ENCODE data around the gene MEGF8. TPM values are rescaled to one million over a fixed set of nuclear protein-coding genes. Genes with fewer than 3 reads are reported as not detected.

Gene MEGF8
- total and polyA plus RNA-seq, 5 experiments from 2014 or later: 0.23 to 10.2 (median 0.57) TPM

DNA sequence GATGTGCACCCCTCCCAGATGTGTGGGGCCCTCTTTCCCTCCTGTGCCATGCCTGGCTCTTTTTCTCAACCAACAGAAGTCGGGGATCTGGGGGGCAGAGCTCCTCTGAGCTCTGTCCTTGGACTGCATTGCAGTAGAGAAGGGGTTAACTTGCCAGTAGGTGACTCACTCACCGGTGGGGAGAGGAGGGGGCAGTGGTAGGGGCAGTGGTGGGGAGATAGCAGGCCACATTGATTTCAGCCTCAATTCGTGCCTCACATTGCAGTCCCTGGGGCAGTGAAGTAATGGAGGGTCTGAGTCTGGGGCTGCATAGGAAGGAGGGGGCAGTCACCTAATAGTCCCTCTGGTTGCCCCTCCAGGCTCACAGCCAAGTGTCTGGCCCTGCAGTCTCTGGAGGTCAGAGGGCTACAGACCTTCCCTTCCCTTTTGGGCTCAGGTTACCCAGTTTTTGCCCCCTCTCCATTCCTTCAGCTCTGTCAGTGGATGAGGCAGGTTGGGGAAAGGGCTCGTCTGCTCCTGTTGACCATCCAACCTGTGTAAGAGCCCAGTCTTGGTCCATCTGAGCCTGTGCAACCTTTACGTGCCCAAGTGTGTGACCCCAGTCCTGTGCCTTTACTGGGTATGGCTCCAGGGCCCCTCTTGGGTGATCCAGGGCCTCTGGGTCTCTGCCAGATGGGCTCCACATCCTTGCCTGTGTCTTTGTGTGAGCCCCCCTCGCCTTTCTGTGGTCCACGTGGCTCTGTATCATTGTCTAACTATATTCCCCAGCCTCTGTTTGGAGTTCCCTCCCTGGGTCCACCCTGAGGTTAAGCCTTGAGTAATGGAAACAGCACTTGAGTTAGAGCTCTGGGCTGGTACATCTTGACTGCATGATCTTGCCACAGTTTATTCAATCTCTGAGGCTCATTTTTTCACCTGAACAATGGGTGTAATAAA lies 43.3 kb upstream of the MEGF8 start:
- Mint-ChIP-seq H3K4me1 (peaks cover 36 to 53% (median 41%) of the 10 kb centered on the region in 4 donors), H3K4me3 (peak overlapping the region in 8 of 10 donors; percentile 60 to 87 (median 74)), H3K9me3 (no peaks in the 10 kb centered on the region), H3K27ac (peak overlapping the region in 1 of 10 donors; percentile 94), H3K36me3 (peaks cover 0 to 4% (median 0%) of the 10 kb centered on the region in 3 donors), H3K27me3 (no peaks in the 10 kb centered on the region)
- DNase-seq: peak in 1 of 10 donors; percentile 18
- POLR2A ChIA-PET: interaction anchor here (0.6 to 6.6 kb wide), 10 partner anchors 8 to 161 kb away, joined by 3 to 121 read pairs (median 4); partner anchors contain the start of genes CIC, ERF, GSK3A and POU2F2
- ATAC-seq: no peak

DNA sequence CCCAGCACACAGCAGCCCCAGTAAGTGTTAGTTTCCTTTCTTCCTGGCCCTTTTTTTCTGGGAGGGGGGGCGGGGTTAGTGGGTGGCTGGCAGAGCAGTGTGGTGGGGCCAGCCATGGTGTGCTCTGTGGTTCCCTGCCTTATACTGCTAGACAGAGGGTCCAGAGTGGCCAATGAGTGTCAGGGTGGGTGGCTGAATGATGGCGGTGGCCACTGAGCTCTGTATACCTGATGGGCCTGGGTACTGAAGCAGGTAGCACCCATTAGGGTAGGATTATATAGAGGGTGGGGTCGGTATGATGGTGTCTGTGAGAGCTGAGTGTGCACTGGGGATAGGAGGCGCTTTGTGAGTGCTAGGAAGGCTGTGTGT lies 42.6 kb upstream of the MEGF8 start:
- POLR2A ChIA-PET: interaction anchor here (0.6 to 6.6 kb wide), 8 partner anchors 9 to 150 kb away, joined by 3 to 121 read pairs (median 4); partner anchors contain the start of genes CIC, GSK3A, POU2F2 and PRR19
- H3K4me1 Mint-ChIP-seq: peaks cover 36 to 49% (median 39%) of the 10 kb centered on the region in 4 donors

DNA sequence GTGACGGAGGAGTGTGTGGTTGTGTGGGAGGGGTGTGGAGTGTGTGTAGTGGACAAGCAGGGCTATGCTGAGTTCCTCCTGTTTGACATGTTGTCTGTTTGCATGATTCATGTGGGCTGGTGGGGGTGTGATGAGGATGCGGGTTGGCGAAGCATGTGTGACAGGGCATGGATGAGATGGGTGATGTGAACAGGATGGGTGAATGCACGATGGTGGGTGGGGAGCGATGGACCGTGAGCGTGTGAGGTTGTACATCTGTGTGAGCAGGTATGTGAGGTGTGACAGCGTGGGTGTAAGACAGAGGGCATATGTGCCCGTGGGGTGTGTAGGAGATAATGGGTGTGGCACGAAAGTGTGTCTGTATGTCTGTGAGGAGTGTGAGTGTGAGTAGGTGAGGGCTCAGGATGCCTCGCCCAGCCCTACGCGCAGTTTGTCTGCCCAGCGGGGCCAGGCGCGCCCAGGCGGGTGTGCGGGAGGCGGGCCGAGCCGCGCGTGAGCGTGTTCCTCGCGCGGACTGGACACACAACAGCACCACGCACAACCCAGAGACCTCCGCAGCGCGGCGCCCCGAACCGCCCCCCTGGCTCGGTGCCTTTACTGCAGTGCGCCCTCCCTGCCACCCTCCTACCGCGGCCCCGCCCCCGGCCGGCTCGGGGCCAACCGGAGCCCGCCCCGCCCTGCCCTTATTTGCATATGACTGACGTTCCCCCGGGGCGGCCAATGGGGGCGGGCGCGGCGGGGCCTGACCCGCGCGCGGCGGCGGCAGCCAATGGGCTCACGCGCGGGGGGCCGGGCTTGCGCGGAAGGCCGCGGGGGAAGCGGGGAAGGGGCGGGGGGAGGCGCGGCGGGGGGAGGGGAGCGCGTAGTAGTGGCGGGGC lies 42.0 kb upstream of the MEGF8 start:
- H3K27ac Mint-ChIP-seq: no peak overlapping the region
- H3K9me3 Mint-ChIP-seq: no peaks in the 10 kb centered on the region
- POLR2A ChIA-PET: interaction anchor here (0.6 to 6.6 kb wide), 12 partner anchors 9 to 151 kb away, joined by 3 to 121 read pairs (median 4); partner anchors contain the start of genes CIC, ERF, GSK3A and PAFAH1B3
- H3K4me3 Mint-ChIP-seq: no peak overlapping the region
- ATAC-seq (peak; percentile 61 to 71), DNase-seq (peak; percentile 91 to 99 (median 96))
- H3K36me3 Mint-ChIP-seq: peaks cover 0 to 15% (median 0%) of the 10 kb centered on the region in 3 donors
- peaks cover 33 to 45% (median 34%) of the 10 kb centered on the region in 4 donors for H3K4me1 Mint-ChIP-seq
- no peaks in the 10 kb centered on the region for H3K27me3 Mint-ChIP-seq

More for the DNA sequence above, 42.6 kb upstream of the MEGF8 start:
- Mint-ChIP-seq H3K9me3 (no peaks in the 10 kb centered on the region), H3K36me3 (peaks cover 0 to 10% (median 0%) of the 10 kb centered on the region in 3 donors), H3K27me3 (no peaks in the 10 kb centered on the region), H3K4me3 (peak overlapping the region in 4 of 10 donors; percentile 60 to 87 (median 77)), H3K27ac (peak overlapping the region in 1 of 10 donors; percentile 94)
- DNase-seq (no peak), ATAC-seq (no peak)

DNA sequence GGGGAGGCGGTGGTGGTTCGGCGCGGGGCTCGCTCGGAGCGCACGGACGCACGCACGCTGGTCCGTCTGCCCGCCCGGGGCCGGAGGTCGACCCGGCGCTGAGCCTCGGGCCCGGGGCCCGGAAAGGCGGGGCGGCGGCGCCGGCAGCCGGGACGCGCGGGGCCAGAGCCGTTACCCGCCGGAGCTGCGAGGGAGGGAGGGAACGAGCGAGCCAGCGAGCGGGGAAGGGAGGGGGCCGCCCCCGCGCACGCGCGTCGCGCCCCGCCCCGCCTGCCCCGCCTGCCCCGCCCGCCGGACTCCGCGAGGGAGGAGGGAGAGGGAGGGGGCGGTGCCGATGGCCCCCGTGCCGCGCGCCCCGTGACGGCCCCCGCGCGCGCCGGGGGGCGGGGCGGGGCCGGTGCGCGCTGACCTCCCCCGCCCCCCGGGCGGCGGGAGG lies 41.4 kb upstream of the MEGF8 start:
- no peaks in the 10 kb centered on the region for H3K27me3 Mint-ChIP-seq
- H3K4me1 Mint-ChIP-seq: peaks cover 27 to 39% (median 29%) of the 10 kb centered on the region in 4 donors
- ATAC-seq: peak; percentile 26 to 29
- peak; percentile 73 to 91 (median 87) for DNase-seq
- H3K9me3 Mint-ChIP-seq: no peaks in the 10 kb centered on the region
- H3K36me3 Mint-ChIP-seq: peaks cover 0 to 19% (median 0%) of the 10 kb centered on the region in 3 donors
- H3K27ac Mint-ChIP-seq: no peak overlapping the region
- POLR2A ChIA-PET: interaction anchor here (0.9 to 6.3 kb wide), 8 partner anchors 15 to 151 kb away, joined by 3 to 59 read pairs (median 6); partner anchors contain the start of genes CIC, ERF, GSK3A and PAFAH1B3
- no peak overlapping the region for H3K4me3 Mint-ChIP-seq

DNA sequence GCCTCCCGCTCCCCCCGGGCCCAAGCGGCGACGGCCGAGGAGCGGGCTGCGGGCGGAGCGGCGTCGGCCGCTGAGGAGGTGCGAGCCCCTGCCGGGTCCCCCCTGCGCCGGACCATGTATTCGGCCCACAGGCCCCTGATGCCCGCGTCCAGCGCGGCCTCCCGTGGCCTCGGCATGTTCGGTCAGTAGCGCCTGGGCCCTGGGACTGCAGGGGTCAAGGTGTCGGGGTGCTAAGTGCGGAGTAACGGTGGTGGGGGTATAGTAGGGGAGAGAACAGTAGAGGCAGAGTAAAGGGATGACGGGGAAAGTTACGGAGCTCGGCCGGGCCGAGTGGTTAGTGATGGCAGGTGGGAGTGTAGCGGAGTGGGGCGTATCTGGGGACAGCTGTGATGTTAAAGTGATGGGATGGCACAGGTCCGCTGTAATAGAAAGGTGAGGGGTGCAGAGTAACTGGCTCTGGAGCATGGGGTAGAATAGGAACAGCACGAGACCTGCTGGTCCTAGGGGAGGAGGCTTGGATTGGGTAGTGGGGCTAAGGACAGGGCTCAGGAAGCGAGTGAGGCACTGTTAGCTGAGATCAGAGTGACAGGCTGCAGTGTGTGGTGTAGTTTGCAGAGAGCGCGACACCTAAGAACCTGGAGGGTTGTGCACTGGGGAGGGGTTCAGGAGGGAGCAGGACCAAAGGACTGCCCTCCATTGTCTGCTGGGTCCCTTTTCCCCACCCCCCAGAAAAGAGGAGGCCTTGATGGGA lies 40.7 kb upstream of the MEGF8 start:
- Mint-ChIP-seq H3K4me3 (peak overlapping the region; percentile 84 to 98 (median 93)), H3K27me3 (no peaks in the 10 kb centered on the region), H3K36me3 (peaks cover 0 to 25% (median 0%) of the 10 kb centered on the region in 3 donors), H3K27ac (peak overlapping the region; percentile 93 to 99 (median 98)), H3K4me1 (peaks cover 21 to 32% (median 22%) of the 10 kb centered on the region in 4 donors), H3K9me3 (no peaks in the 10 kb centered on the region)
- DNase-seq (peak in 3 of 10 donors; percentile 21 to 42 (median 34)), ATAC-seq (no peak)
- POLR2A ChIA-PET: interaction anchor here (0.5 to 6.3 kb wide), 11 partner anchors 10 to 161 kb away, joined by 3 to 59 read pairs (median 5); partner anchors contain the start of genes CIC, ERF, GSK3A and PAFAH1B3

DNA sequence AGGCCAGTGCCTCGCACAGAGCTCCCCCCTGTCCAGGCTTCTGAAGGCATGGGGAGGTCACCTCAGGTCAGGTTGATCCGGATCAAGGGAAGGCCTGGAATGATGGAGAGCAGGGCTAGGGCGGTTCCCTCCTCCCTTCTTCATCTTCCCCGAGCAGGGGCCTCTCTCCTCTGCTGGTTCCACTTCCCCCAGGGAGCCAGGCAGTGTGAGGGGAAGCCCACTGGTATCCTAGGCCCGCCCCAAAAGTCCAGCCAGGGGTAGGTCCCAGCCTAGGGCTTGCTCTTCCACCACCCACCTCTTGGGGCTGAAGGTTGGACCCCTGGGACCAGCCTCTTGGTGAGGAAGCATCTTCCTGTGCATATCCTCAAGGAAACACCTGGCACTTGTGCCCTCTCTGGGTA lies 39.9 kb upstream of the MEGF8 start:
- Mint-ChIP-seq H3K27ac (peak overlapping the region in 9 of 10 donors; percentile 93 to 99 (median 98)), H3K27me3 (no peaks in the 10 kb centered on the region), H3K4me1 (peaks cover 18 to 31% (median 21%) of the 10 kb centered on the region in 4 donors), H3K4me3 (peak overlapping the region; percentile 84 to 98 (median 93)), H3K36me3 (peaks cover 0 to 30% (median 0%) of the 10 kb centered on the region in 3 donors), H3K9me3 (no peaks in the 10 kb centered on the region)
- POLR2A ChIA-PET: interaction anchor here (0.6 to 2.0 kb wide), 6 partner anchors 9 to 157 kb away, joined by 4 to 10 read pairs (median 5); partner anchors contain the start of genes GSK3A and PAFAH1B3
- DNase-seq (no peak), ATAC-seq (no peak)

DNA sequence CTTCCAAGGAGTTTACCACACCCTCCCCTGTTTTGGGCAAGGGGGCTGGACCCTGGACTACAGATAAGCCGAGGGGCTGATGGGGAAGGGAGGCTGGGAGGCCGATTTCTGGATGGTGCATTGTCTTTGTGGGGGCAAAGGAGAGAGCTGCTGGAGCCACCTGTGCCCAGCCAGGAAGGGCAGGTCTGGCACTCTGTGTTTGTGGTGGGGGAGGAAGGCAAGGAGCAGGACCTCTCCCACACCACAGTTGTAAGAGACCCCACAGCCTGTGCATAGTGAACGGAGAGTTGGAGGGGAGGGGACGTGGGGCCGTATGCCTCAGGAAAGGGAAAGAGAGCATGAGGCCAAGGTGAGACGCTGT lies 39.5 kb upstream of the MEGF8 start:
- H3K27me3 Mint-ChIP-seq: no peaks in the 10 kb centered on the region
- peak overlapping the region in 8 of 10 donors; percentile 34 to 93 (median 86) for H3K27ac Mint-ChIP-seq
- DNase-seq (no peak), ATAC-seq (no peak)
- H3K4me3 Mint-ChIP-seq: peak overlapping the region in 6 of 10 donors; percentile 14 to 98 (median 88)
- no peaks in the 10 kb centered on the region for H3K9me3 Mint-ChIP-seq
- POLR2A ChIA-PET: interaction anchor here (0.6 to 1.4 kb wide), 3 partner anchors 9 to 157 kb away, joined by 4 to 5 read pairs (median 4); no protein-coding TSS in a partner anchor
- H3K36me3 Mint-ChIP-seq: peaks cover 0 to 30% (median 0%) of the 10 kb centered on the region in 3 donors
- peaks cover 18 to 31% (median 21%) of the 10 kb centered on the region in 4 donors for H3K4me1 Mint-ChIP-seq

DNA sequence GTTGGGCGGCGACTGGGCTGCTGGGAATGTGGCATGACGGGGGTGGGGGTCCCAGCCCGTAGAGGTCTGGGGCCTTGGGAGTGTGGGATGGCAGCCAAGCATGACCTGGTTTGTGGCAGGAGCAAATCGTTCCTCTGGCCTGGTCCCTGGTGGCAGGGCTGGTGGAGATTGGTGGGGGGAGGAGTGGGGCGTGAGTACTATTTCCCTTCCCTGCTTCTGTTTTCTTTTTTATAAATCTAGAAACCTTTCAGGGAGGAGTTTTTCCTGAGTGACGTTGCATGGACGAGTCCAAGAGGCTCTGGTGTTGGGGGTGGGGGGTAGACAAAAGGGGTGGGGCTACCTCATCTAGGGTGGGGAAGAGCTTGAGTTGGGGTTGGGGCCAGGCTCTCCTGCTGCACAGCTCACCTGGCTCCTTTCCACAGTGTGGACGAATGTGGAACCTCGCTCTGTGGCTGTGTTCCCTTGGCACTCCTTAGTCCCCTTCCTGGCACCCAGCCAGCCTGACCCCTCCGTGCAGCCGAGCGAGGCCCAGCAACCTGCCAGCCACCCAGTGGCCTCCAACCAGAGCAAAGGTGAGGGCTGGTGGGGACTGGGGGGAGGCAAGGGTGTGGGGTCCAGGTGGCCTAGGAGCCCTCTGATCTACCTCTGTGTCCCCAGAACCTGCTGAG lies 39.0 kb upstream of the MEGF8 start:
- Mint-ChIP-seq H3K4me3 (peak overlapping the region in 5 of 10 donors; percentile 54 to 90 (median 66)), H3K4me1 (peaks cover 18 to 28% (median 21%) of the 10 kb centered on the region in 4 donors), H3K9me3 (no peaks in the 10 kb centered on the region), H3K27ac (peak overlapping the region in 7 of 10 donors; percentile 62 to 93 (median 89)), H3K27me3 (no peaks in the 10 kb centered on the region), H3K36me3 (peaks cover 0 to 33% (median 0%) of the 10 kb centered on the region in 3 donors)
- POLR2A ChIA-PET: interaction anchor here (1.4 kb wide), 1 partner anchor 43 kb away, joined by 4 read pairs; no protein-coding TSS in a partner anchor
- DNase-seq (no peak), ATAC-seq (no peak)

DNA sequence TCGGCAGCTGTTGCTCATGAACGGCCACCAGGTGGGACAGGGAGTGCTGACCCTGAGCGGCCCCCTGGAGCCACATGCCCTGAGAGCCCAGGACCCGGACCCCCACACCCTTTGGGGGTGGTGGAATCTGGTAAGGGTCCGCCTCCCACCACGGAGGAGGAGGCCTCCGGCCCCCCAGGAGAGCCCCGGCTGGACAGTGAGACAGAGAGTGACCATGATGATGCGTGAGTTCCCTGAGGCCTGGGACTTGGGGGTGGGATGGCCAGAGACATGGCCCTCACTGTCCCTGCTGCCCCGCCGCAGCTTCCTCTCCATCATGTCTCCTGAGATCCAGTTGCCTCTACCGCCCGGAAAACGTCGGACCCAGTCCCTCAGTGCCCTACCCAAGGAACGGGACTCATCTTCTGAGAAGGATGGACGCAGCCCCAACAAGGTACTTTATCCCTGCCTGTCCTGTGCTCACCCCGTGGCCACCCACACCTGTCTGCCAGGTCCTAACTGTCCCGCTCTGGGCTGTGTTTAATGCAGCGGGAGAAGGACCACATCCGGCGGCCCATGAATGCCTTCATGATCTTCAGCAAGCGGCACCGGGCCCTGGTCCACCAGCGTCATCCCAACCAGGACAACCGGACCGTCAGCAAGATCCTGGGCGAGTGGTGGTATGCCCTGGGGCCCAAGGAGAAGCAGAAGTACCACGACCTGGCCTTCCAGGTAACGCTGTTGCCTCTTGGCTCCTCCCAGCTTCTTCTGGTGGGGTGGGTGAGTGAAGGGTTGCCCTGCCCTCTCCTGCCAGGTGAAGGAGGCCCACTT lies 38.2 kb upstream of the MEGF8 start:
- Mint-ChIP-seq H3K9me3 (no peaks in the 10 kb centered on the region), H3K27ac (peak overlapping the region in 3 of 10 donors; percentile 35 to 69 (median 49)), H3K36me3 (peaks cover 0 to 40% (median 0%) of the 10 kb centered on the region in 3 donors), H3K27me3 (no peaks in the 10 kb centered on the region), H3K4me3 (peak overlapping the region in 1 of 10 donors; percentile 15), H3K4me1 (peaks cover 18 to 28% (median 23%) of the 10 kb centered on the region in 4 donors)
- no peak for DNase-seq
- POLR2A ChIA-PET: interaction anchor here (1.4 kb wide), 1 partner anchor 44 kb away, joined by 4 read pairs; no protein-coding TSS in a partner anchor
- ATAC-seq: no peak

DNA sequence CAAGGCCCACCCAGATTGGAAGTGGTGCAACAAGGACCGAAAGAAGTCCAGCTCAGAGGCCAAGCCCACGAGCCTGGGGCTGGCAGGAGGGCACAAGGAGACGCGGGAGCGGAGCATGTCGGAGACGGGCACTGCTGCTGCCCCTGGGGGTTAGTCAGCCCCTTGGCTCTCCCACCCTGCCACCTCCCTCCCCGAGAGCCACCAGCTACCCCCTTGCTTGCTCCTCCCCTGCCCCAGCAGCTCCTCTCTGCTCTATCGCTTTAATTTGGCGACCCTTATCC lies 37.7 kb upstream of the MEGF8 start:
- H3K4me3 Mint-ChIP-seq: no peak overlapping the region
- H3K4me1 Mint-ChIP-seq: peaks cover 15 to 28% (median 21%) of the 10 kb centered on the region in 4 donors
- ATAC-seq (no peak), DNase-seq (no peak)
- no peaks in the 10 kb centered on the region for H3K27me3 Mint-ChIP-seq
- POLR2A ChIA-PET: no interaction called here
- H3K9me3 Mint-ChIP-seq: no peaks in the 10 kb centered on the region
- peak overlapping the region in 1 of 10 donors; percentile 81 for H3K27ac Mint-ChIP-seq
- H3K36me3 Mint-ChIP-seq: peaks cover 0 to 41% (median 0%) of the 10 kb centered on the region in 3 donors

All from naive thymus-derived CD8-positive, alpha-beta T cell (primary cell).